ENCODE results near the gene S100A12.

S100A12 gene

DNA sequence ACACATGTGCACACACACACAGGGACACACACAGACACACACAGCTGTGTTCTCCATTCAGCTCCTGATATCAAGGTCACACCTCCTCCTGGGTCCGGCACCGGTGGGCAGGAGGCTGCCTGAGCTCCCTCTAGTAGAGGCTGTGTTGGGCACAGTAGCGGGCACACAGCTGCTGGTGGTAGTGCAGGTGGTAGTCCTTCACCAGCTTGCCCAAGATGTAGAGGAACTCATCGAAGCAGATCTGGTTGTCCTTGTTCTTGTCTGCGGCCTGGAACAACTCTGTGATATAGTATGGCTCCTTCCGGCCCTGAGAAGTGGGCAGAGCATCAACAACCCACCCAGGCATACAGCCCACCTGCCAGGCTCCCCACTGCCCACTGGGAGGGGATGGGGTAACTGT, 21.0 kb upstream of the S100A12 start:
- no peak for DNase-seq

DNA sequence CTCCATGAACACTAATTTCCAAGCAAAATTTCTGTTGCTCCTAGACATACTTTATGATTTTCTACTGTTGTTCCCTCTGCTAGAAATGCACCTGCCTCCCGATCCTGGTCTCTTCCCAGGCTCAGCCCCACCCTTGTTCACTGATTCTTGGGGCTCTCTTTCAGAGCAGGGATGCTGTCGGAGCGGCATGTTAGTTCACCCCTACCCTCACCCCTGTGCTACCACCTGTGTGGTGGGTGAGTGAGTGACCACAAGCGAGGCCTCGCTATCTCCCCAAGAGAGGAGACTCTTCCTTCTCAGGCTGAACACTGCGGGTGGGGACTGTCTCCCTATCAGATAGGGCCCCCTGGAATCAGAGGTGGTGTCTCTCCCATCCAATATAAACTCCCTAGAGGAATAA, 20.4 kb upstream of the S100A12 start:
- no peak for DNase-seq

DNA sequence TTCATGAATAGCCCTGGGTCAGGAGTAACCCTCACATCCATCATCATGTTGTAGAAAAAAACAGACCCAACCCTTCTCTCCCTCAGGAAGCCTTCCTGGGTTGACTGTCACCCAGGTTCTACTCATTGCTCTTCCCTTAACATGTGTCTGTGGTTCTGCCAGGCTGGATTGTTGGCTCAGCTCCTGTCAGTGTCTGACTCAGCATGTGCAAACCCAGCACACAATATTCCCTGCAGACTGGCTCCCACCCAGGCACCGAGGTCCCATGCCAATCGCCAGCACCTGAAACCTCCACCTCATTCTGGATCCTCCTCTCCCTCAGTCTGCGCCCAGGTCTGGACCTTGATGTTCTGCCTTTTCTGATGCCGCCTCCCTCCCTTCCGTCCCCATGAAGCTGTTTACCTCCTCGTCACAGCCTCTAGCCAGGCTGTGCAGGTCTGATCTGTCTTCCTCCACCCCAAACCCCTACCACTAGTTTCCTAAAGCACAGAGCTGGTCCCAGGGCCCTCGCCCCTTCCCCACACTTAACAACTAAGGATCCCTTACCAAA, 19.8 kb upstream of the S100A12 start:
- no peak for DNase-seq

- DNase-seq, result no peak
Measured at GRCh38 chr1:153394391-153394790, 19.0 kb upstream of the S100A12 start.

DNA sequence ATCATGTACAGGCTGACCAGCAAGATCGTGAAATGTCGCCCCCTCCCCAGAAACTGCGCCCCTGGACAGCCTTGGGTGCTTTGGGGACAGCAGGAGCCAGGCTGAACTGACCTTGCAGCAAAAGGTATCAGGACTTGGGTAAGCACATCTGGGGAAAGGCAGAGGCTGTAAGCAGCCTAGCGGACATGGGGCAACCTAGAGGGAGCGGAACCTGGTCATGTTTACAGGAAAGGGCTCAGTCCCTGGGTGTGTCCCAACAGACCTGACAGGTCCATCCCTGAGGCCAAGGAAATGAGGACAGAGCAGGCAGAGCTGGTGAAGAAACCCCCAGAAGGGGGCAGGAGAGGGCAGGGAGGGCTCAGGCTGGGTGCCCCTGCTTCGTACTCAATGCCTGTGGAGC, 18.5 kb upstream of the S100A12 start:
- DNase-seq, result peak in 1 of 2 experiments; percentile 12

- DNase-seq, result no peak
Measured at GRCh38 chr1:153392822-153393221, 17.4 kb upstream of the S100A12 start.

GRCh38 chr1:153392258-153392657, 16.8 kb upstream of the S100A12 start:
- DNase-seq, result no peak

GRCh38 chr1:153390938-153391710, 15.7 kb upstream of the S100A12 start, which contains the start of gene S100A8:
Gene S100A8, minus strand, starts transcription at chr1:153391073. Its CDS starts 538 bp downstream, at chr1:153390535.
- DNase-seq, result peak in 1 of 2 experiments; percentile 3

- DNase-seq, result no peak
Measured at GRCh38 chr1:153389973-153390879, 14.8 kb upstream of the S100A12 start.

- no peak for DNase-seq
Measured at GRCh38 chr1:153389401-153389800, 14.0 kb upstream of the S100A12 start.

GRCh38 chr1:153387785-153388184, 12.4 kb upstream of the S100A12 start:
- no peak for DNase-seq

DNA sequence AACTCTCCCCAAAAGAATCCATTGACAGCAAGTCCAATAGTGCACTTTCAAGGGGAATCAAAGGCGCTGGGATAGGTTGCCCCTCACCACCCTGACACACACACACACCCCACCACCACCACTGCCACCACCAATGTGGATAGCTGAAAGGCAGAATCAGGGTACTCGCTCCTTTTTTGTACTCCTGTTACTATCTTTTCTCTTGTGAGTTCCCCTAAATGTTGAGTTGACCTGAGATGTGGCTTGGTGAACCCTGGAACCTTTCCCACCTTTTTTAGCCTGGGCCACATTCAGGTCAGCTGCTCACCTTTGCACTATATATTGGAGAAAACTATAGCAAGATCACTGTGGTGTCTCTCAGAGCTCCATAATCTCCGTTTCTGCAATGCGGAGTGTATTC, 11.6 kb upstream of the S100A12 start:
- DNase-seq, result no peak

DNA sequence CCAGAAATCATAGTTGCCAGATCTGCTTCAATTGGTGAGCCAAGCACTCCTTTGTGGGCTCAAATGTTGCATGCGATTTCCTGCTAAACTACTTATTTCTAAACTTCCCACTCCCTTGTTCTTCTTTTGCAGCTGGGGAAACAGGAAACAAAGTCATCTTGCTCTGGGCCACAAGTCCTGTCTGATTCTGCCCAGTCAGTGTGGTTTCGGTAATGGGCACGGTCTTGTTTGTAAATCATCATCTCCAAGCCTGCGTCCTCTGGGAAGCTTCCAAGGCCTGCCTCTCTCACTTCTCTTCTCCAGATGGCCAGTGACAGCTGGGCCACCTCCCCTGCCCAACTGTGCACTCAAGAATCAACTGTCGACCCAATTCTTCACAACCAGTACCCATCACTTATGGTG, 11.1 kb upstream of the S100A12 start:
- peak; percentile 45 to 71 for DNase-seq

GRCh38 chr1:153384958-153385580, 9.6 kb upstream of the S100A12 start:
- no peak for DNase-seq

GRCh38 chr1:153380711-153381110, 5.3 kb upstream of the S100A12 start:
- DNase-seq, result no peak

DNA sequence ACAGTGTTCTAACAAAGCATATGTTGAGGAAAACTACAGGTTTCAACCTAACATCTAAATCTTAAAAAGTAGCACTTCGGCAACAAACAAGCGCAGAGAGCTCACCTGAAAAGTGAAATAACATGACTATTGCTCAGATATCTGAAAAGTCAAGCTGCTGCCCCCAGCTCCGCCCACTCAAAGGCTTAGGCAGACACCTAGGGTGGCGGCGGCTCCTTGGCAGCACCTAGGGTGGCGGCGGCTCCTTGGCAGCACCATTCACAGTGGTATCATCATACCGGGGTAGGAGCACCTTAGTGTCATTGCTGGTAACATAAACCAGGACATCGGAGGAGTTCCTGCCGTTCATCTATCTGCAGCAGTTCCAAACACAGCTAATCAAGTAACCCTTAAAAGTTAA, 4.2 kb upstream of the S100A12 start:
- no peak for DNase-seq

GRCh38 chr1:153374071-153374470, 1.4 kb downstream of the S100A12 start:
- DNase-seq, result no peak

GRCh38 chr1:153372571-153372970, 2.9 kb downstream of the S100A12 start:
- no peak for DNase-seq

GRCh38 chr1:153371231-153371630, 4.2 kb downstream of the S100A12 start:
- no peak for DNase-seq

DNA sequence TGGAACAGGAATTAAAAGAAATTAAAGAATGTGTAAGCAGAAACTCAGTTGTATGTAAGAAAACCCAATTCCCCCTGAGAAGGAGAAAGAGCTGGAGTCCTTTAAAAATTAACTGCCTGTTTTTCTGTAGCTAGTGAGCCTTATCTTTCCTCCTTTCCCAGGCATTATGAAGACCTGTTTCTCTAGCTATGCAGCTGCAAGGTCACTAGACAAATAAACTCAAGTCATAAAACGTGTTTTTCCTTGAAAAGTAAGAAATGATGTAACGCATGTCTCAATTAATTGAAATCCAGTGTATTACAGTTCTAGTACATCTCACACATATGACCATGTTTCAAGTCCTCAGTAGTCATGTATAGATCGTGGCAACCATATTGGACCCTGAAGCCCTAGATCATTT, 5.3 kb downstream of the S100A12 start:
- no peak for DNase-seq

DNA sequence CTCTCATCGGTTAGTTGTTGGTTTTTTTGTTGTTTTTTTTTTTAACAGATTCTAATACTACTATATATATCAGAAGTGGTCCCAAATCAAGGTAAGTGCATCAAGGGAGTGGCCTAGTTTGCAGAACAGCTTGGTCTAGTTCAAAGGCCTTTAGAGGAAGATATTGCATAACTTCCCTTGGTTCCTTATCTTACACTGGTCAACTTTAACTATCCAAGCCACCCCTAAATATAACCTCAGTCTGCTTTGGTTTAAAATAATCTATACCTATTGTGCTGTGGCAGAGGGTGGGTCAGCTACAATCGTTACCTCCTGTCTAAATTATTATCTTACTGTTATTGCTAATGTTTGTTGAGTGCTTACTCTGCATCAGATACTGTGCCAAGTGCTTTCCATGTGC, 6.9 kb downstream of the S100A12 start:
- no peak for DNase-seq

GRCh38 chr1:153367090-153367489, 8.3 kb downstream of the S100A12 start:
- no peak for DNase-seq

DNA sequence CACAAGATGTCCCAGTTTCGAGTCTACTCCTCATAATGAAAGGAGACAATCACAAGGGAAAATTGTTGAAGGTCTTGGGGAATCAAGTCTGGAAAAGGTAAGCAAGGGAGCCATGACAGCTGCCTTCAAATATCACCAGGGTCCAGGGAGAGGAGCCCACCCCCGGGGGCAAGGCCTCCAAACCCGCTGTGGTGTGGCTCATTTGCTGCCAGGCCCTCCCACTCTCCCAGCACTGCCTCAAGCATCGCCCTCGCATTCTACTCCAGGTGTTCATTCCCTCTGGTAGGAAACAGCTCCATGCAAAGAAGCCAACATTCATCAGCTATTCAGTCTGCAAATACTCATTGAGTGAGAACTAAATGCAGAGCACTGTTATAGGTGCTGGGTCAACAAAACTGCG, 9.2 kb downstream of the S100A12 start:
- DNase-seq, result no peak
